Mesenteric fat pad (tissue), 1 donor: ENCODE data around the gene PDE4A. TPM values are rescaled to one million over a fixed set of nuclear protein-coding genes. Genes with fewer than 3 reads are reported as not detected.
A peak's percentile ranks its signal among the peaks of the same experiment; 100 is the strongest.
"Not testable (repeated sequence)": the region's sequence is repeated elsewhere in the genome, so short reads cannot be mapped to it uniquely, and the experiment has no call there.

Experiments used
- DNase-seq: peaks from one replicate; pipeline ENCODE4 v3.0.0-alpha.2; 2020; ENCODE audit warnings: low spot score
- long read RNA-seq: library from polyadenylated mRNA; unstranded; transcript quantifications from one replicate; pipeline ENCODE4 v2.0.0, GENCODE V29; 2020
- total RNA-seq: library from RNA; stranded (reverse); fragmentation: NEBNext Ultra II Directional; extraction: Animal tissue kit (Norgen Biotek cat#: 25700); gene quantifications from one replicate; pipeline ENCODE4 v1.2.1, GENCODE V29; 2021
- donor health status: DM: yes; HTN: yes; CAD: no.

Gene PDE4A
- total RNA-seq: 28.5 TPM
- long read RNA-seq, transcript PDE4A-201 (15 exons, 2,583 nt): major isoform, 8 of 27 reads
- long read RNA-seq, partial matches to known transcripts: 10 of 27 reads
- long read RNA-seq, other reads (novel, unspliced or antisense): 9 of 27 reads

- no peak for DNase-seq
Measured at GRCh38 chr19:10420444-10421239, at the start of gene PDE4A. PDE4A (plus strand) TSS chr19:10420538; CDS start chr19:10420765, 227 bp downstream.

GRCh38 chr19:10372690-10373089 lies 47.6 kb upstream of the PDE4A start:
- DNase-seq: no peak

DNA sequence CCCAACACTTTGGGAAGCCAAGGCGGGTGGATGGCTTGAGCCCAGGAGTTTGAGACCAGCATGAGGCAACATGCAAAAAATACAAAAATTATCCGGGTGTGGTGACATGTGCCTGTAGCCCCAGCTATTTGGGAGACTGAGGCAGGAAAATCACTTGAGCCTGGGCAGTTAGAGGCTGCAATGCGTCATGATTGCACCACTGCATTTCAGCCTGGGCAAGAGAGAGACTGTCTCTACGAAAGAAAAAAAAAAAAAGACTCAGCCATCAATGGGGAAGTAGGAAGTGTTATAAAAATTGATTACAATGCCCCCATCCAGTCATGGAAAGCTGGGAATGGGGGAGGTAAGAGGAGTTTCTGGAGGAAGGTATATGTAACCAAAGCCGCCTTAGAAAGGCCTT lies 45.4 kb upstream of the PDE4A start:
- no peak for DNase-seq

GRCh38 chr19:10377140-10377640 lies 43.1 kb upstream of the PDE4A start:
- not testable (repeated sequence) for DNase-seq

GRCh38 chr19:10378124-10378523 lies 42.2 kb upstream of the PDE4A start:
- DNase-seq: no peak

DNA sequence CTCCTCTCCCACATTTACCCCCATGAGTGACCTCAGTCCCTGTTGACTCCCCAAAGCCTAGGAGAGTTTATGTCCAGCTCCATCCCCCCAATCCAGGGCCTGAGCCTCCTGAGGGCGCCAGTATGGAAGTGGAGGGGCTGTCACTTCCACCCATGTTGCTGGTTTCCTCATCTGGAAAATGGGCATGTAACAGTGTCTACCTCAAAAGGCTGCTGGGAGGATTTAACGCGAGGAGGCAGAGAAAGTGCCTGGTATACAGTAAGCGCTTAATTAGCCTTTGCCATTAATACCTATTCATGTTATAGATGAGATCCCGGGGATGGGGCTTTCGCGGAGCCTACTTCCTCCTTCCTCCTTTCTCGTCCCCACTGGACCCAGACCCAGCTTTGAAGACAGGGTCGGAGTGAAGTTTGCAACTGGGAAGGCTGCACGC lies 40.4 kb upstream of the PDE4A start:
- no peak for DNase-seq

- peak; percentile 98 for DNase-seq
Measured at GRCh38 chr19:10380313-10381102, 39.8 kb upstream of the PDE4A start, which contains the start of gene TYK2. TYK2 (minus strand) TSS chr19:10380572; CDS start chr19:10378406, 2,166 bp downstream.

GRCh38 chr19:10383223-10383499 lies 37.2 kb upstream of the PDE4A start:
- DNase-seq: not testable (repeated sequence)

- no peak for DNase-seq
Measured at GRCh38 chr19:10384580-10384979, 35.8 kb upstream of the PDE4A start.

- no peak for DNase-seq
Measured at GRCh38 chr19:10388957-10389356, 31.4 kb upstream of the PDE4A start.

GRCh38 chr19:10389863-10390262 lies 30.5 kb upstream of the PDE4A start:
- no peak for DNase-seq

GRCh38 chr19:10390652-10391286 lies 29.6 kb upstream of the PDE4A start:
- no peak for DNase-seq

DNA sequence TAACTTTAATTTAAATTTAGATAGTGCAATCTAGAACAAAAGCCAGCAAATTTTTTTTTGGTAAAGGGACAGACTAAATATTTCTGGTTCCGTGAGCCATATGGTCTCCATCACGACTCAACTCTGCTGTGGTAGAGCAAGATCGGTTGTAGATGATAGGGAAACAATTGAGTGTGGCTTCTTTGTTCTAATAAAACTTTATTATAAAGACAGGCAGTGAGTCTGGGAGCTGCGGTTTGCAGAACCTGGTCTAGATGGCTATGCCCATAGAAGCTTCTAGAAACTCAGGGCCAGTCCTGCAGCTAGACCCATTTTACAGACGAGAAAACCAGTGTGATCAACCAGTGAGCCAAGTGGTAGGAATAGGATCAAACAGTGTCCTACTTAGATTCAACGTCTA lies 28.2 kb upstream of the PDE4A start:
- no peak for DNase-seq

DNA sequence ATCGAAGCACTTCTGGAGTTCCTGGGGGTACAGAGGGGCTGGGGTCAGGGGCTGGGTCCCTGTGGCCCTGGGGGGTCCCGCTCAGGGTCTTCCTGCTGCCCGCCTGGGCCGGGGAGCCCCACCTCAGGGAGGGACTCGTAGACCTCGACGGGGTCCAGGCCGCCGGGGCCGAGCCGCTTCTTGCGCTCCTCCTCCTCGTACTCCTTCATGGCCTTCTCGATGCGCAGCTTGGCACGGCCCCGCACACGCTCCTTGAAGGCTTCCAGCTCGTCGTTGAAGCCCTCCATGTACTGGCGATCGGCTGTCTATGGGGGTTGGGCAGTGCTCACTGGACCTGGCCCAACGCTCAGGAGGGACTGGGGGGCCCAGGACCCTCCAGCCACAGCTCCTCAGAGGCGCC lies 27.2 kb upstream of the PDE4A start:
- no peak for DNase-seq

DNA sequence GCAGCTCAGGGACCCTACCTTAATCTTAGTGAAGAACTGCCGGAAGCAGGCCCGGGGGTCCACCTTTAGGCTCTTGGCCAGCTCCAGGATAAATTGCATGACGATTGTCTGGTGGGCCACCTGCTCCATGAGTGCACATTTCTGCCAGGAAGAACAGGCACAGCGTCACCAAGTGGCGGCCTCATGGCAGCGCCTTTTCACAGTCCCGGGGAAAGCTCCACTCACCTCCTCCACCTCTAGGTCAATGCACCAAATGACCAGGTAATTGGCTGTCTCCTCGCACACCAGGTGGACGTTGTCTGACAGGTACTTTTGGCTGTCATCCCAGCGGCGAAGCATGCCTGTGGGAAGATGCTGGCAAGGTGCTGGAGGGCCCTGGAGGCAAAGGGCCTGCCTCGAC lies 25.3 kb upstream of the PDE4A start:
- no peak for DNase-seq

GRCh38 chr19:10395436-10395835 lies 24.9 kb upstream of the PDE4A start:
- DNase-seq: no peak

- DNase-seq: no peak
Measured at GRCh38 chr19:10395917-10396316, 24.4 kb upstream of the PDE4A start.

GRCh38 chr19:10398819-10399218 lies 21.5 kb upstream of the PDE4A start:
- no peak for DNase-seq

DNA sequence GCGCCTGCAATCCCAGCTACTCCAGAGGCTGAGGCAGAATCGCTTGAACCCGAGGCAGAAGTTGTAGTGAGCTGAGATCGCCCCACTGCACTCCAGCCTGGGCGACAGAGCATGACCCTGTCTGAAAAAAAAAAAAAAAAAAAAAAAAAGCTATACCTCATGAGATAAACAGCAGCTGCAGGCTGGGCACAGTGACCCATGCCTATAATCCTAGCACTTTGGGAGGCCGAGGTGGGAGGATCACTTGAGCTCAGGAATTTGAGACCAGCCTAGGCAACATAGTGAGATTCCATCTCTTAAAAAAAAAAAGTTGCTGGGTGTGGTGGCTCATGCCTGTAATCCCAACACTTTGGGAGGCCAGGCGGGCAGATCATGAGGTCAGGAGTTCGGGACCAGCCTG lies 21.0 kb upstream of the PDE4A start:
- DNase-seq: not testable (repeated sequence)

DNA sequence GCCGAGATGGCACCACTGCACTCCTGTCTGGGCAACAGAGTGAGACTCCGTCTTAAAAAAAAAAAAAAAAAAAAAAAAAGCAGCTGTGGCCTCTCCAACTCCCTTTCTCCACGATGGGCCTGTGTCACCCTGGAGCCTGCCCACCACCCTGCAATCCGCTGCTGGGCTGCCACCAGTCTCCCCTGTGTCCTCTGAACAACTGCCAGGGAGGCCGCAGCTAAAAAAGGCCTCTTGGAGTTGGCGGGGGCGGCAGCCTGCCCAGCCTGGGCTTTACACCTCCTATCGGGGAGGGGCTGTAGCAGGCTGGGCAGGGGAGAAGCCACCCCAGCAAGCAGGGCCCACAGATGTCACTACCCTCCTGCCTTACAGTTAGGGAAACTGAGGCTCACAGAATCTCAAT lies 20.5 kb upstream of the PDE4A start:
- DNase-seq: no peak

DNA sequence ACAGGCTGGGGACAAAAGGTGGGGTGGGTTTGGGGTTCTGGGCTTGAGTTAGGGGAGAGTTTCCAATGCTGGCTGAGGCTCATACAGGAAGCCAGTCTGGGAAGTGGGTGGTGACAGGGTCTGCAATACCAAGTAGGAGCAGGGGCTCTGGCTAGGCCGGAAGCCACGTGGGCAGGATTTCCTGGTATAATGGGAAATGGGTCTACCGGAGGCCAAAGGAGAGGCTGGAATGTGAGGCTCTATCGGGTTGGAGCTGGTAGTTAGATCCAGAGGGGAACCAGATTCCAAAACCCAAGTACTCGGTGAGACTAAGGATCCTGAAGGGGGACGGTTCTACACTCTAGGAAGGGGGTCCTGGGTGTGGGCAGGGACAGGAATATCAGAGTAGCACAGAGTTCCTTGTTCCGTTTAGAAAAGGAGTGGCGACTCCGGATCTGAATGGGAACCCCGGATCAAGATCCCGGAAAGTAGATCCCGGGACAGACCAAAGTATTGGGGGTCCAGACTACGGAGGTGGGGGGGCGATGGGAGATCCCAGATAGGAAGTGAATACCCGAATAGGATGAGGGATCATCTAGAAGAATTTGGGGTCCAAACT lies 17.8 kb upstream of the PDE4A start:
- DNase-seq: no peak
